ENCODE measurements around the gene CAPN13. TPM values are rescaled to one million over a fixed set of nuclear protein-coding genes. Genes with fewer than 3 reads are reported as not detected.

The CAPN13 gene
- total and polyA plus RNA-seq, 2 experiments from 2014 or later, result 0.50 to 0.94 TPM

DNA sequence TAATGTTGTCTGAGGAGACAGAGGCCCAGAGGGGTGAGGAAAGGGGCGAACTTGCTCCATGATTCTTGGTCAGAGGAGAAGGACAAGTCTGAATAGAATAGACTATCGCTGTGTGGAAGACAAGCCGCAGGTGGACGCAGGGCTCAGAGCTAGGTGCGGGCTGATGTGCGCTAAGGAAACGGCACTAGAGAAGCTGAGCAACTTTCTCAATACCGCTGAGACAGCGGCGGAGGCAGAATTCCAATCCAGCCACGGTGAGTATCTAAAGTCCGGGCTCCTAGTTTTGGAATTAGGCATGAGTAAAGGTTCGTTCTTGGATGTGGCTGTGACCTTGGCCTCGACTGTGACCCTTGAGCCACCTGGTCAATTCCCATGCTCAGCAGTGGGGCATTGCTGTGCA lies 47.8 kb downstream of the CAPN13 start (continued):
- no peak for TF ChIP-seq POLR2AphosphoS5 (IDR thresholded peaks at IDR 0.05; ENCODE audit: low read depth)
- TF ChIP-seq CREB1 (CRISPR knock-in tag; IDR thresholded peaks at IDR 0.05; ENCODE audit: low read depth), result no peak
- no peak for TF ChIP-seq ZNF331 (CRISPR knock-in tag; IDR thresholded peaks at IDR 0.05; ENCODE audit: low read depth)
- TF ChIP-seq, protein P1, sequence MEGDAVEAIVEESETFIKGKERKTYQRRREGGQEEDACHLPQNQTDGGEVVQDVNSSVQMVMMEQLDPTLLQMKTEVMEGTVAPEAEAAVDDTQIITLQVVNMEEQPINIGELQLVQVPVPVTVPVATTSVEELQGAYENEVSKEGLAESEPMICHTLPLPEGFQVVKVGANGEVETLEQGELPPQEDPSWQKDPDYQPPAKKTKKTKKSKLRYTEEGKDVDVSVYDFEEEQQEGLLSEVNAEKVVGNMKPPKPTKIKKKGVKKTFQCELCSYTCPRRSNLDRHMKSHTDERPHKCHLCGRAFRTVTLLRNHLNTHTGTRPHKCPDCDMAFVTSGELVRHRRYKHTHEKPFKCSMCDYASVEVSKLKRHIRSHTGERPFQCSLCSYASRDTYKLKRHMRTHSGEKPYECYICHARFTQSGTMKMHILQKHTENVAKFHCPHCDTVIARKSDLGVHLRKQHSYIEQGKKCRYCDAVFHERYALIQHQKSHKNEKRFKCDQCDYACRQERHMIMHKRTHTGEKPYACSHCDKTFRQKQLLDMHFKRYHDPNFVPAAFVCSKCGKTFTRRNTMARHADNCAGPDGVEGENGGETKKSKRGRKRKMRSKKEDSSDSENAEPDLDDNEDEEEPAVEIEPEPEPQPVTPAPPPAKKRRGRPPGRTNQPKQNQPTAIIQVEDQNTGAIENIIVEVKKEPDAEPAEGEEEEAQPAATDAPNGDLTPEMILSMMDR (conservative IDR thresholded peaks at IDR 0.05; ENCODE audit: low read depth in 2 of 2), result no peak
- TF ChIP-seq ETS1 (IDR thresholded peaks at IDR 0.05), result no peak
- no peak for TF ChIP-seq EZH2phosphoT487 (IDR thresholded peaks at IDR 0.05; ENCODE audit: unreplicated experiment)

DNA sequence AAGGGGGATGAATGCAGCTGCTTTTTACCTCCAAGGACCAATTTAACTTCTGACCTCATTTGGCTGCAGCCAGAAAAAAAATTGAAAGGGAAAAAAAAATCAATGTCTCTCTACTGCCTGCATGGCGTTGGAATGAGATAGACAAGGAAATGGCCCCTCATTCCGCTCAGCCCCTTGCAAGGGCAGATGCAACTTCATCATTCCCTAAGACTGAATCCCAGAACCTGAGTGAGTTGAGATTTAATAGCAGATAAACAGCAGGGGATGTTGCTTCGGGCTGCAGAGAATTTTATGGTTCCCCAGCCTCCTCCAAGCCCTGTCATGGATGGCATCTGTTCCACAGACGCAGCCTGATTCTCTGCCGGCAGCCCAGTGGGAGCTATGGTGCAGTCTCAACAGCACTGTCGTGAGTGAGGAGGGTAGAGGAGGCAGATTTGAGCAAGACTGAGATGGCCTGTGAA lies 49.0 kb downstream of the CAPN13 start:
- no peak overlapping the region for H3K4me3 Mint-ChIP-seq
- ATAC-seq (no peak), DNase-seq (ENCODE audit: low spot score) (no peak)
- peaks cover 4% of the 10 kb centered on the region for H3K27me3 Mint-ChIP-seq (ENCODE audit: insufficient read depth, low read depth, poor library complexity)
- Histone ChIP-seq H4K20me1 (replicated peaks; ENCODE audit: insufficient read depth) (no peaks in the 10 kb centered on the region), H3K27ac (ENCODE audit: low read depth) (no peak overlapping the region), H3K9me2 (ENCODE audit: insufficient read depth) (no peaks in the 10 kb centered on the region), H3F3A (replicated peaks; ENCODE audit: low read depth) (no peaks in the 10 kb centered on the region), H3K4me1 (ENCODE audit: insufficient read depth) (no peaks in the 10 kb centered on the region), H3K36me3 (ENCODE audit: insufficient read depth) (no peaks in the 10 kb centered on the region), H3K4me2 (no peak overlapping the region), H2AFZ (no peak overlapping the region), H3K4me3 (no peak overlapping the region), H3K27me3 (ENCODE audit: insufficient read depth) (no peaks in the 10 kb centered on the region), H3K79me2 (replicated peaks; ENCODE audit: insufficient read depth) (no peaks in the 10 kb centered on the region)
- H3K9me3 Mint-ChIP-seq, result no peaks in the 10 kb centered on the region
- H3K4me1 Mint-ChIP-seq, result peaks cover 11% of the 10 kb centered on the region
- TF ChIP-seq POLR2AphosphoS5 (IDR thresholded peaks at IDR 0.05; ENCODE audit: low read depth), result no peak
- H3K36me3 Mint-ChIP-seq (ENCODE audit: low read depth), result no peaks in the 10 kb centered on the region; the same call in 2 of the 3 replicates
- H3K27ac Mint-ChIP-seq, result no peak overlapping the region

- Histone ChIP-seq H3K4me3 (no peak overlapping the region), H3F3A (replicated peaks; ENCODE audit: low read depth) (no peaks in the 10 kb centered on the region), H3K27me3 (ENCODE audit: insufficient read depth) (no peaks in the 10 kb centered on the region), H2AFZ (no peak overlapping the region), H3K4me2 (no peak overlapping the region), H3K79me2 (replicated peaks; ENCODE audit: insufficient read depth) (no peaks in the 10 kb centered on the region), H3K4me1 (ENCODE audit: insufficient read depth) (no peaks in the 10 kb centered on the region), H3K27ac (ENCODE audit: low read depth) (no peak overlapping the region), H3K9me2 (ENCODE audit: insufficient read depth) (no peaks in the 10 kb centered on the region), H4K20me1 (replicated peaks; ENCODE audit: insufficient read depth) (no peaks in the 10 kb centered on the region), H3K36me3 (ENCODE audit: insufficient read depth) (no peaks in the 10 kb centered on the region)
- Mint-ChIP-seq H3K36me3 (ENCODE audit: low read depth) (no peaks in the 10 kb centered on the region; the same call in 2 of the 3 replicates), H3K9me3 (no peaks in the 10 kb centered on the region), H3K27me3 (ENCODE audit: insufficient read depth, low read depth, poor library complexity) (peaks cover 4% of the 10 kb centered on the region), H3K27ac (no peak overlapping the region), H3K4me3 (no peak overlapping the region), H3K4me1 (peaks cover 11% of the 10 kb centered on the region)
- DNase-seq (ENCODE audit: low spot score) (no peak), ATAC-seq (no peak)
- TF ChIP-seq EZH2phosphoT487 (IDR thresholded peaks at IDR 0.05; ENCODE audit: unreplicated experiment) (no peak), JUNB (IDR thresholded peaks at IDR 0.05; ENCODE audit: unreplicated experiment) (no peak), STAT1 (IDR thresholded peaks at IDR 0.05; ENCODE audit: unreplicated experiment) (no peak), CREB1 (CRISPR knock-in tag; IDR thresholded peaks at IDR 0.05; ENCODE audit: low read depth) (no peak), EZH2 (IDR thresholded peaks at IDR 0.05; ENCODE audit: low read depth, unreplicated experiment) (no peak), ZNF331 (CRISPR knock-in tag; IDR thresholded peaks at IDR 0.05; ENCODE audit: low read depth) (no peak), ZNF114 (CRISPR knock-in tag; IDR thresholded peaks at IDR 0.05) (no peak), NANOG (IDR thresholded peaks at IDR 0.05; ENCODE audit: borderline replicate concordance) (no peak), POLR2AphosphoS5 (IDR thresholded peaks at IDR 0.05; ENCODE audit: low read depth) (no peak)
- TF ChIP-seq, protein P1 (conservative IDR thresholded peaks at IDR 0.05; ENCODE audit: low read depth in 2 of 2), result no peak
Observed at GRCh38 chr2:30757749-30758148, 49.5 kb downstream of the CAPN13 start.
